GM12874 (cell line): ENCODE measurements around the gene XPNPEP2.

ENCODE experiments used
- TF ChIP-seq, protein P1 (sequence below): IDR thresholded peaks from 2 replicates; pipeline ENCODE4 v1.5.1; 2011; ENCODE audit warnings: low read depth, mild to moderate bottlenecking, control low read depth, low read length, moderate library complexity; ENCODE audit not compliant: insufficient read depth

The XPNPEP2 gene

DNA sequence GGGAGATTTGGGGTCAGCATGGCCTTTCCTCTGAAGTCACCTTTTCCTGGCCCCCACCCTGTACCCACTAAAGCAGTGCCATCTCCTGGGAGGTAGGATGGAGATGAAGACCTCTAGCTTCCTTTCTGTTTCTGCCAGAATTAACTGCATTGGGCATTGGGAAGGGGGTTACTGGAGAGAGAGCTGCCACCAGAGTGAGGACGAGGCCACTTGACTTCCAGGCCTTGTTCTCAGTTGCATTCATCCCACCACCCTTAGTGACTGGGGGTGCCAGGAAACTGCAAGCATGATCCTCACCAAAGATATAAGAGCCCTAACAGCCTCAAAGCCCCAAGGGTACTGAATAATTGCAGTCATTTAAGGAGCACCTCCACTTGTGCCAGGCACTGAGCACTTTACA lies 56.8 kb downstream of the XPNPEP2 start:
- TF ChIP-seq, protein P1, sequence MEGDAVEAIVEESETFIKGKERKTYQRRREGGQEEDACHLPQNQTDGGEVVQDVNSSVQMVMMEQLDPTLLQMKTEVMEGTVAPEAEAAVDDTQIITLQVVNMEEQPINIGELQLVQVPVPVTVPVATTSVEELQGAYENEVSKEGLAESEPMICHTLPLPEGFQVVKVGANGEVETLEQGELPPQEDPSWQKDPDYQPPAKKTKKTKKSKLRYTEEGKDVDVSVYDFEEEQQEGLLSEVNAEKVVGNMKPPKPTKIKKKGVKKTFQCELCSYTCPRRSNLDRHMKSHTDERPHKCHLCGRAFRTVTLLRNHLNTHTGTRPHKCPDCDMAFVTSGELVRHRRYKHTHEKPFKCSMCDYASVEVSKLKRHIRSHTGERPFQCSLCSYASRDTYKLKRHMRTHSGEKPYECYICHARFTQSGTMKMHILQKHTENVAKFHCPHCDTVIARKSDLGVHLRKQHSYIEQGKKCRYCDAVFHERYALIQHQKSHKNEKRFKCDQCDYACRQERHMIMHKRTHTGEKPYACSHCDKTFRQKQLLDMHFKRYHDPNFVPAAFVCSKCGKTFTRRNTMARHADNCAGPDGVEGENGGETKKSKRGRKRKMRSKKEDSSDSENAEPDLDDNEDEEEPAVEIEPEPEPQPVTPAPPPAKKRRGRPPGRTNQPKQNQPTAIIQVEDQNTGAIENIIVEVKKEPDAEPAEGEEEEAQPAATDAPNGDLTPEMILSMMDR = no peak

DNA sequence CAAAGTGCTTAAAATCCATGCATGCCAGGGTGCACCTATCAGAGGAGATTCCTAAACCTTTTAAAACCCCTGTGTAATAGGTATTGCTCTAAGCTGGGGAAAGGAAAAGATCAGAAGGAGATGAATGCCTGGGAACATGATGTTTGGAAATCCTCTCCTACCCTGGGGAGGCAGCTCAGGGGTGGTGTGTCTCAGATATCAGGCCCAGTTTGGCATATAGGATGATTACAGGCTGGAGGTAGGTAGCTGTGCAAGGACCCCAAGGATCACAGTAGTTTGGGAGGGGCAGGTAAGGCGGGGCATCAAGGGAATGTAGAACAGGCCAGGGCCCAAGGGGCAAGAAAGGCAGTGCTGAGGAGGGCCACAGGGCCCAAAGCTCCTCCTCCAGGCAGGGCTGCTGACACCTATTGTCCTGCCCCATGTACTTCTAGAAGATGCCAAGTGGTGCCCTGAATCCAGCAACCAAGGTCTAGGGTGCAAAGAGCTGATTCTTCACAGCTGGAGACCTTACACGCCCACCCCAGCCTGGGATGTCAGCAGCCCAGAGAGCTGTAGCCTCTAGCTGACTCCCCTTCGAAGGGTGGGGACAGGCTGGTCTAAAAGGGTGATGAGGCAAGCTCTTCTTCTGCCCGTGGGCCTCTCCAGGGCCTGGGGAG lies 58.6 kb downstream of the XPNPEP2 start:
- TF ChIP-seq, protein P1 = no peak

DNA sequence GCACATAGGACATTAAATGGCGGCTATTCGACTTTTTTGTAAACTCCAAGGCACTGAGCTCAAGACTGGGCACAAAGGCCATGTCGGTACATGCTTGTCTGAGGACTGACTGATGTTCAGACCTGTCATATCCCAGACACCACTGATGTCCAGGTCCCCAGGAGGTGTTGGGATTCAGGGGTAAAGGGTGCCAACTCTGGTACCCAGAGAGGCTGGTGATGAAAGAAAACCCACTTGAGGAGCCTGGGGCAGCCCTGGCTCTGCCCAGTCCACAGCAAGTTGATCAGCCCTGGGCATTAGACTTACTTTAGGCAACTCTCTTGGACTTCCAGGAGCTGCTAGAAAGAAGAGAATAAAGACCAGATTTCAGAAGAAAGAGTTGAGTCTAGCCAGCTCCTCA lies 59.7 kb downstream of the XPNPEP2 start:
- TF ChIP-seq, protein P1 = no peak

DNA sequence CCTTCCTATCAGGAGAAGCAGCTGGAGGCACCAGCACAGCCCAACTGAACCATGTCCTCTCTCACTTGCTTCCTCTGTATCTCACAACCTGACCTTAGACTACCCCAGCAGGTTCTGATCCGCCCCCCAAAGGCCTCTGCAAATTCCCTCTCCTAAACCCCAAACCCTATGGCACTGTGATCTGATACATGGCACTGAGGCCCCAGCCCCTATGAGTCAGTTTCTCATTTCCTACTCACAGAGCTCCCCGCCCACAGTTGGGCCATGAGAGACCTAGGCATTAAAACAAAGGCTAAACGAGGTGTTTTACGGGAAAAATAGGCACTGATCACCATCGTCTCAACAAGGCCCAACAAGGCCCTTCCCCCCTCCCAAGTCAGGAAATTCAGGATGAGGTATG lies 60.1 kb downstream of the XPNPEP2 start:
- TF ChIP-seq, protein P1 = no peak

DNA sequence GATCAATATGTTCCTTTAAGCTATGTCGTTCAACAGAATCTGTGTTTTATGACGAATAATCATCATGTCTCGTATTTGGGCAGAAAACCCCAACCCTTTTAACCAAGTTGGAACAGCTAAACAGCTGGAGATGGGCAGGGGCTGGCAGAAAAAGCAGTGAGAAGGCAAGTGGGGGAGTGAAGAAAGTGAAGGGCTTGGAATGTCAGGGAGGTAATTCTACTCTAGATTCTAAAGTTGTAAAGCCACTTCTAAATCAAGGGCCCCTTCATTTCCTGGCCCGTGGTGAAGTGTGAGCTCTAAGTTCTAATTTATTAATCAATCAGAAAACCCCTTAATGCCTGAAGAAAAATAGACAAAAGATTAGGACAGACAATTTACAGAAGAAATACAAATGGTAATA lies 61.4 kb downstream of the XPNPEP2 start:
- TF ChIP-seq, protein P1 = no peak

DNA sequence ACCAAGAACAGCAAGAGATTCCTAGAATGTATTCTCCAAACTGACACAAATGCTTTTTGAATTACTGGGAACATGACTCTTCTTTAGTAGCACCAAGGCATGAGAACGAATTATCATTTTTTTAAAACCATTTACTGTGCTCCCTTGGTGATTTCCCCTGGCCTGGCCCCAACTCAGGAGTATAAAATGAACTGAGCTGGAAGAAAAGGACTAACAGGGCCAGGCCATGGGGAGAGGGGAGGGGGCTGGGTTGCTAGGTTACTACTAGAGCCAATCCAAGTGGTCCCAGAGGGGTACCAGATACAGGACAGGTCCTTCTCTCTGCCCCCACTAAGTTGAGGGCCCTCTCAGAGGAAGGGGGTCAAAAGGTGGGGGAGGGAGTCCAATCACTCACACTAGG lies 64.1 kb downstream of the XPNPEP2 start:
- TF ChIP-seq, protein P1 = no peak

DNA sequence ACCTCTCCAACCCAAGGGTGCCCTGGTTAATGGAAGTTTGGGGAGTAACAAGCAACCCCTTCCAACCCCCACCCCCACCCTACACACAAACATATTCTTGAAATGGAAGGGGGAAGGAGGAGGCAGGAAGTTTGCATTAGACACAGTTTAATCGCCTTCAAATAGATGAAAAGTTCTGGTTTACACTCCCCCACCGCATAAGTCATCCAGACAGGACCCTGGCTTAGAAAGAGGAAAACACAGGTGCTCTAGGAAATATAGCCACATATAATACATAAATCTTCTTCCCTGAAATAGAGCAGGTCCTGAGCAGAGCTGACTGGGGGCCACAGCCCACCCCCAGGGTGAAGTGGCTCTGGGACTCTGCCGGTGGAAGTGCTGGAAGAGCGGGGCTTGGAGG lies 66.0 kb downstream of the XPNPEP2 start:
- TF ChIP-seq, protein P1 = no peak
